Left ventricle myocardium inferior (tissue), 1 donor: ENCODE data around the gene TPPP2. TPM values are rescaled to one million over a fixed set of nuclear protein-coding genes. Genes with fewer than 3 reads are reported as not detected.

Source experiments
- DNase-seq: peaks from one replicate; pipeline ENCODE4 v3.0.0-alpha.2; 2020
- H3K27ac ChIP-seq: fragments of 200-600 bp; replicated peaks from 2 replicates; pipeline ENCODE4 v1.8.0; 2021
- H3K27me3 ChIP-seq: fragments of 200-600 bp; 2 replicates; pipeline ENCODE4 v1.8.0; 2021; ENCODE audit warnings: low read depth
- H3K36me3 ChIP-seq: fragments of 200-600 bp; 2 replicates; pipeline ENCODE4 v1.8.0; 2021
- H3K4me1 ChIP-seq: fragments of 200-600 bp; 2 replicates; pipeline ENCODE4 v1.8.0; 2021
- H3K4me3 ChIP-seq: fragments of 200-600 bp; 2 replicates; pipeline ENCODE4 v1.8.0; 2021; ENCODE audit warnings: mild to moderate bottlenecking, moderate library complexity
- H3K9me3 ChIP-seq: fragments of 200-600 bp; replicated peaks from 2 replicates; pipeline ENCODE4 v1.8.0; 2021
- intact Hi-C: fragments of 100-400 bp; cut with micrococcal nuclease; formaldehyde crosslinking; loops from one replicate; pipeline ENCODE4 v1.11.0; 2022
- total RNA-seq: library from RNA; stranded (reverse); fragmentation: NEBNext Ultra II Directional; extraction: Animal tissue kit (Norgen Biotek cat#: 25700); gene quantifications from one replicate; pipeline ENCODE4 v1.2.1, GENCODE V29; 2021
- TF ChIP-seq, protein P1 (sequence below): fragments of 200-600 bp; IDR thresholded peaks from 2 replicates; pipeline ENCODE4 v1.8.0; 2021; ENCODE audit warnings: antibody characterized with exemption, mild to moderate bottlenecking, borderline replicate concordance
- donor health status: DM: no; HTN: yes; CAD: no; lungs with severe emphysema.

Gene TPPP2
- total RNA-seq, 1 donor from 2014 or later, result 1.6 TPM

DNA sequence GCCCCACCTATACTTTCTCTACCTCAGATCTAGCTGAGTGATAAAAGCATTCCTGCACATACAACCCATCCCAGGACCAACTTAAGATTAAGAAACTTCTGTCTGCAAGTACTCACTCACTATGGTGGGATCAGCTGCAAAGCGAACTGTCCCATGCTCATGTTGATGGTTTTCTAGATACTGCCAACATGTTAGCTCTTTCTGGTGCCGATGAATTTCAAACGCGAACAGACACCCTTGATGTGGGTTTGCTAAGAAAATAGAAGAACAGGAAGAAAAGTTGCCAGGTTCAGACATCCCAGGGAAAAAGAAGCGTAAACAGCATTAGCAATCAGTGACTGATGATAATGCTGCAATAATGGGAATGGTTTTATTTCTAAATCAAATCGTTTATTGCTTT, 32.5 kb upstream of the TPPP2 start:
- Histone ChIP-seq H3K36me3 (peaks cover 50% of the 10 kb centered on the region), H3K27me3 (no peaks in the 10 kb centered on the region), H3K27ac (no peak overlapping the region), H3K9me3 (no peaks in the 10 kb centered on the region), H3K4me1 (no peaks in the 10 kb centered on the region), H3K4me3 (no peak overlapping the region)
- intact Hi-C loops, result no loop called here
- TF ChIP-seq, protein P1, sequence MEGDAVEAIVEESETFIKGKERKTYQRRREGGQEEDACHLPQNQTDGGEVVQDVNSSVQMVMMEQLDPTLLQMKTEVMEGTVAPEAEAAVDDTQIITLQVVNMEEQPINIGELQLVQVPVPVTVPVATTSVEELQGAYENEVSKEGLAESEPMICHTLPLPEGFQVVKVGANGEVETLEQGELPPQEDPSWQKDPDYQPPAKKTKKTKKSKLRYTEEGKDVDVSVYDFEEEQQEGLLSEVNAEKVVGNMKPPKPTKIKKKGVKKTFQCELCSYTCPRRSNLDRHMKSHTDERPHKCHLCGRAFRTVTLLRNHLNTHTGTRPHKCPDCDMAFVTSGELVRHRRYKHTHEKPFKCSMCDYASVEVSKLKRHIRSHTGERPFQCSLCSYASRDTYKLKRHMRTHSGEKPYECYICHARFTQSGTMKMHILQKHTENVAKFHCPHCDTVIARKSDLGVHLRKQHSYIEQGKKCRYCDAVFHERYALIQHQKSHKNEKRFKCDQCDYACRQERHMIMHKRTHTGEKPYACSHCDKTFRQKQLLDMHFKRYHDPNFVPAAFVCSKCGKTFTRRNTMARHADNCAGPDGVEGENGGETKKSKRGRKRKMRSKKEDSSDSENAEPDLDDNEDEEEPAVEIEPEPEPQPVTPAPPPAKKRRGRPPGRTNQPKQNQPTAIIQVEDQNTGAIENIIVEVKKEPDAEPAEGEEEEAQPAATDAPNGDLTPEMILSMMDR, result no peak
- no peak for DNase-seq

DNA sequence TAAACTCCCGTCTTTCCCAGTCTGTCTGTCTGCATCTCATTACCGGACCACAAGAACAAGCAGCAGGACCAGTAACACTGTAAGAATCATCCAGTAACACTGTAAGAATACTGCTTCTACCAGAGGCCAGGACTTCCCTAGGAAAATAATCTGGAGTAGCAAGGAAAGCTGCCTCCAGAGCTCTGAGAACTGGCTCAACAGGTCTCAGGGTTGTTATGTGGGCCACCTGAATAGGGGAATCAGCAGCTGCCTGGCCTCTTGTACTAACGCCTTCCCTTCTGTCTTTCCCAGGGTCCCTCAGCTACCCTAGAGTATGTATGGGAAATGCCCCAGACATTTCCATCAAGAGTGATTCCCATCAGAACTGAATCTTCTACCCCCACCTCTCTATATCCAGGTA, 31.9 kb upstream of the TPPP2 start:
- H3K27me3 ChIP-seq, result no peaks in the 10 kb centered on the region
- no peaks in the 10 kb centered on the region for H3K9me3 ChIP-seq
- TF ChIP-seq, protein P1, result no peak
- peaks cover 3% of the 10 kb centered on the region for H3K4me1 ChIP-seq
- intact Hi-C loops, result no loop called here
- H3K4me3 ChIP-seq, result no peak overlapping the region
- peaks cover 44% of the 10 kb centered on the region for H3K36me3 ChIP-seq
- no peak for DNase-seq
- no peak overlapping the region for H3K27ac ChIP-seq

DNA sequence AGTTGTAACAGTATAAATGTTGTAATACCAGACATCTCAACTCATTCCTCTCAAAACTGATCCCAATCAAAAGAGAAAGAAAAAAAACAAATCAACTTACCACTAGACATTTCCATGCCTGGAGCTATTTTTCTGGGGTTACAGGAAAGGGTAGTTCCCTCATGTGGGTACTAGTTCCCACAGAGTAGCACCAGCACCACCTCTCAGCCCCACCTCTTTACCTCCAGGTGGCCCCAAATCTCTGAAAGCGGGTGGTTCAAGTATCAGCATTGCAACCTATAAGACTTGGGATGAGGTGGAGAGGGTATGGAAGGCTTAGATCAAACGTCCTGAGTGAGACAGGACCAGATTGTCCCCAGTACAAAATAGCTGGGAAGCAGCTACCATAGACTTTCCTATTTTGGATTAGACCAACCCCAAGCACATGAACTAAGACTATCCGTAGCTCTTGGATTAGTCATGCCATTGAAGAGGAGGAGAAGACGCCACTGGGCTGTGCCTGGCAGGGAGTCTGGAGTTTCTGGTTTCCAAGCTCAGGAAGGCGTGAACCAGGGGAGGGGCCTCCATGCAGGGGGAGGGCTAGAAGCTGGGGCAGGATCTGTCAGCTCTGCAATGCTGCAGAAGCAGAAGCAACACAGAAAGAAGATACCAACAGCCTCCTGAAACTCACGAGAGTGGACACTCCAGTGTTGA, 31.2 kb upstream of the TPPP2 start, which contains the start of gene SLC39A2:
SLC39A2 (plus strand) TSS at position 620 of the 693 bp plus-strand sequence. CDS start 154 bp downstream, outside the sequence.
- H3K4me1 ChIP-seq, result peaks cover 7% of the 10 kb centered on the region
- peak; percentile 37 for DNase-seq
- H3K36me3 ChIP-seq, result peaks cover 37% of the 10 kb centered on the region
- intact Hi-C loops, result no loop called here
- no peak within 1 kb of the TSS for H3K4me3 ChIP-seq
- TF ChIP-seq, protein P1, result no peak
- no peak within 1 kb of the TSS for H3K27ac ChIP-seq
- no peaks in the 10 kb centered on the region for H3K27me3 ChIP-seq
- H3K9me3 ChIP-seq, result no peaks in the 10 kb centered on the region

DNA sequence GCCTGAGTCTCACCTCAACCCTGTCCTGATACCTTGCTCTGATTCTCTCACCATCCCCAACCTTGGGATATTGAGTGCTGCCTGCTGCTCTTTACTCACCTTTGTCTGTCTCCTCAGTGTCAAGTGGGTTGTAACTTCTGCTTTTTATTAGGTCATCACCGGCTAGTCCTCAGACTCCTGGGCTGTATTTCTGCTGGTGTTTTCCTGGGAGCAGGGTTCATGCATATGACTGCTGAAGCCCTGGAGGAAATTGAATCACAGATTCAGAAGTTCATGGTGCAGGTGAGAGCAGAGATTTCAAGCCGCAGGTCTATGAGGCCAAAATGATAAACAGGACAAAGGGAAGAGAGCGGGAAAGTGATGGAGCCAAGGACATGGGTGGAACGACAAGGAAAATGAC, 30.4 kb upstream of the TPPP2 start:
- no peak for DNase-seq
- no peaks in the 10 kb centered on the region for H3K27me3 ChIP-seq
- H3K9me3 ChIP-seq, result no peaks in the 10 kb centered on the region
- no peak overlapping the region for H3K4me3 ChIP-seq
- H3K4me1 ChIP-seq, result peaks cover 7% of the 10 kb centered on the region
- H3K27ac ChIP-seq, result no peak overlapping the region
- H3K36me3 ChIP-seq, result peaks cover 29% of the 10 kb centered on the region
- TF ChIP-seq, protein P1, result no peak
- intact Hi-C loops, result no loop called here

DNA sequence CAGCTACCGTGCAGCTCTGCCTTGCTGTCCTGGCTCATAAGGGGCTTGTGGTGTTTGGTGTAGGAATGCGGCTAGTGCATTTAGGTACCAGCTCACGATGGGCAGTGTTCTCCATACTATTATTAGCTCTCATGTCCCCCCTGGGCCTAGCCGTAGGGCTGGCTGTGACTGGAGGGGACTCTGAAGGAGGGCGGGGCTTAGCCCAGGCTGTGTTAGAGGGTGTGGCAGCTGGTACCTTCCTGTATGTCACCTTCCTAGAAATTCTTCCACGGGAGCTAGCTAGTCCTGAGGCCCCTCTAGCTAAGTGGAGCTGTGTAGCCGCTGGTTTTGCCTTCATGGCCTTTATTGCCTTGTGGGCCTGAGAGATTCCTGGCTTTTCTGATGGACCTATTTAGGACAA, 28.8 kb upstream of the TPPP2 start:
- Histone ChIP-seq H3K4me3 (no peak overlapping the region), H3K27ac (no peak overlapping the region), H3K4me1 (peaks cover 10% of the 10 kb centered on the region), H3K27me3 (no peaks in the 10 kb centered on the region), H3K9me3 (no peaks in the 10 kb centered on the region), H3K36me3 (peaks cover 13% of the 10 kb centered on the region)
- no peak for DNase-seq
- intact Hi-C loops, result no loop called here
- TF ChIP-seq, protein P1, result no peak
